Measurements from ENCODE around the gene CCDC71L.

DNA sequence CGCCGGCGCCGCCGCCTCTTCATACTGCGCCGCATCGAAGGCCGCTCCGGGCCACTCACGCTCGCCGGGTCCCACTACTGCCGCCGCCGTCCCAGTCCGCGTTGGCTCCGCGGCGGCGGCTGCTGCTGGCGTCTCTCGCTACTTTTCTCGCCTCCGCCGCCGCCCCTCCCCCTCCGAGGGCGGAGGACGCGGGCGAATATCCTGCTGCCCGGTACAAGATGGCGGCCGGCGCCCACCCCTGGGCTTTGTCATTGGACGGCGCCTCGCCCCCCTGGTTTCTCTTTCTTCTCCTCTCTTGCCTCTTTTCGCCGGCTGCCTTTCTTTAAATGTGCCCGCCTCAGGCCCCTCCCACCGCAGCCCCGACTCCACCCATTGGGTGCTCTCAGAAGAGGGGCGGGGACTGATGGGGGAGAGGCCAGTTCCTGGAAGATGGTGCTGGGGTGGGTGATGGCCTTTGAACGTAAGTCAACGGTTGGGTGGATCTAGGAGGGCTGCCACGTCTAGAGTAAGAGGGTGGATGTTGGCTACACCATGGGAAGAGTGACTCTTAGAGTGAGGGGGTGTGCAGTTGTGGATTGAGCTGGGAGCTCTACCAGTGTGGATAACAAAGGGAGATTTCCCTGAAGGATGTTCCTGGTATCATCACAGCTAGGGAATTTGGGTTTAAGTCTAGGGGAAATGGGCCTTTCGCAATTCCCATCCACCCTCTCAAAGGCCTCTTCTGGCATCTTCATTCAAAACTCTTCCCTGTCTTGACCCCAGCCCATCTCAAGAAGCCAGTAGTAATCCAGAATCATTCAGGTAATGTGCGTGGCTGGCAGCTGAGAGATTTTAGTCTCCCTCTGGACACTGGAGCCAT lies at the start of gene CCDC71L:
- TF ChIP-seq, protein P1, sequence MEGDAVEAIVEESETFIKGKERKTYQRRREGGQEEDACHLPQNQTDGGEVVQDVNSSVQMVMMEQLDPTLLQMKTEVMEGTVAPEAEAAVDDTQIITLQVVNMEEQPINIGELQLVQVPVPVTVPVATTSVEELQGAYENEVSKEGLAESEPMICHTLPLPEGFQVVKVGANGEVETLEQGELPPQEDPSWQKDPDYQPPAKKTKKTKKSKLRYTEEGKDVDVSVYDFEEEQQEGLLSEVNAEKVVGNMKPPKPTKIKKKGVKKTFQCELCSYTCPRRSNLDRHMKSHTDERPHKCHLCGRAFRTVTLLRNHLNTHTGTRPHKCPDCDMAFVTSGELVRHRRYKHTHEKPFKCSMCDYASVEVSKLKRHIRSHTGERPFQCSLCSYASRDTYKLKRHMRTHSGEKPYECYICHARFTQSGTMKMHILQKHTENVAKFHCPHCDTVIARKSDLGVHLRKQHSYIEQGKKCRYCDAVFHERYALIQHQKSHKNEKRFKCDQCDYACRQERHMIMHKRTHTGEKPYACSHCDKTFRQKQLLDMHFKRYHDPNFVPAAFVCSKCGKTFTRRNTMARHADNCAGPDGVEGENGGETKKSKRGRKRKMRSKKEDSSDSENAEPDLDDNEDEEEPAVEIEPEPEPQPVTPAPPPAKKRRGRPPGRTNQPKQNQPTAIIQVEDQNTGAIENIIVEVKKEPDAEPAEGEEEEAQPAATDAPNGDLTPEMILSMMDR (IDR thresholded peaks at IDR 0.05; ENCODE audit: low read depth, low read length, missing input control) = no peak
- TF ChIP-seq, protein P2, sequence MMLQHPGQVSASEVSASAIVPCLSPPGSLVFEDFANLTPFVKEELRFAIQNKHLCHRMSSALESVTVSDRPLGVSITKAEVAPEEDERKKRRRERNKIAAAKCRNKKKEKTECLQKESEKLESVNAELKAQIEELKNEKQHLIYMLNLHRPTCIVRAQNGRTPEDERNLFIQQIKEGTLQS (IDR thresholded peaks at IDR 0.05) = peak; percentile 28
- peak; percentile 79 for TF ChIP-seq SP1 (IDR thresholded peaks at IDR 0.05)
- peak; percentile 55 to 68 for TF ChIP-seq RAD21 (IDR thresholded peaks at IDR 0.05)
- TF ChIP-seq, protein P3, sequence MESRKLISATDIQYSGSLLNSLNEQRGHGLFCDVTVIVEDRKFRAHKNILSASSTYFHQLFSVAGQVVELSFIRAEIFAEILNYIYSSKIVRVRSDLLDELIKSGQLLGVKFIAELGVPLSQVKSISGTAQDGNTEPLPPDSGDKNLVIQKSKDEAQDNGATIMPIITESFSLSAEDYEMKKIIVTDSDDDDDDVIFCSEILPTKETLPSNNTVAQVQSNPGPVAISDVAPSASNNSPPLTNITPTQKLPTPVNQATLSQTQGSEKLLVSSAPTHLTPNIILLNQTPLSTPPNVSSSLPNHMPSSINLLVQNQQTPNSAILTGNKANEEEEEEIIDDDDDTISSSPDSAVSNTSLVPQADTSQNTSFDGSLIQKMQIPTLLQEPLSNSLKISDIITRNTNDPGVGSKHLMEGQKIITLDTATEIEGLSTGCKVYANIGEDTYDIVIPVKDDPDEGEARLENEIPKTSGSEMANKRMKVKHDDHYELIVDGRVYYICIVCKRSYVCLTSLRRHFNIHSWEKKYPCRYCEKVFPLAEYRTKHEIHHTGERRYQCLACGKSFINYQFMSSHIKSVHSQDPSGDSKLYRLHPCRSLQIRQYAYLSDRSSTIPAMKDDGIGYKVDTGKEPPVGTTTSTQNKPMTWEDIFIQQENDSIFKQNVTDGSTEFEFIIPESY (IDR thresholded peaks at IDR 0.05) = no peak
- no peak for TF ChIP-seq FOXA1 (IDR thresholded peaks at IDR 0.05)
- peak; percentile 99 for TF ChIP-seq YY1 (IDR thresholded peaks at IDR 0.05)
